DMS153 treated with DMSO at 0.1 percent for 48 hours (cell line): ENCODE results near the gene RPA1.
"Not testable (repeated sequence)": the region's sequence is repeated elsewhere in the genome, so short reads cannot be mapped to it uniquely, and the experiment has no call there.

ENCODE experiments used
- DNase-seq: peaks from one replicate; lab custom pipeline; 2025; ENCODE audit not compliant: unreplicated experiment; lab: John Stamatoyannopoulos, UW

The RPA1 gene

DNA sequence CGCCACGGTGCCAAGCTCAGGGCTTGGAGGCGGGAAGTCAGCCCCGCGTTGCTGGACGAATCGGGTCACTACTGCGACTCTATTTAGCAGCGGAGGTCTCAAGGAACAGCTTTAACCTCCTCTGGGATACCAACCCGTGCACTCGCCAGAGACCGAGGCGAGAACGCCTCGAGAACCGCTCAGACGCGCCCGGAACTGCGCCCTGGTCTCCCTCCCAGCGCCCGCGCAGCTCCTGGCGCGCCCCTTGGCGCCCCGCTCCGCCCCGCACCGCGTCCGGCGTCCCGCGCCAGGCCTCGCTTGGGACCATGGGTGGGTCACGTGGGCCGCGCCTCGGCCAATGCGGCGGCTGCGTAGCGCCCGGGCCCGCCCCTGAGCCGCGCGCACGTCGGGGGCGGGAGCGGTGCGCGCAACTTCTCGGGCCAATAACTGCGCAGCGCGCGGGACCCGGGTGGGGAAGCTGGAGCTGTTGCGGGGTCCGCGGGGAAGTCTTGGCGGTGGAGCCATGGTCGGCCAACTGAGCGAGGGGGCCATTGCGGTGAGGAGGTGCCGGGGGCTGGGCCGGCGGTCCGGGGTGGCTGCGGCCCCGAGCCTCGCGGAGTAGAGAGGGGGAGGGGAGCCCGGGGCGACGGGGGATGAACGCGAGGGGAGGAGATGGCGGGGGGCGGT, at the start of gene RPA1, which contains the start of gene SMYD4:
Gene RPA1 (plus strand): TSS at position 414 of the 666 bp plus-strand sequence. CDS start 89 bp downstream, at position 503.
Gene SMYD4 (minus strand): TSS at position 311 of the 666 bp plus-strand sequence. CDS start 1,908 bp downstream, outside the sequence.
- peak; percentile 3 for DNase-seq

DNA sequence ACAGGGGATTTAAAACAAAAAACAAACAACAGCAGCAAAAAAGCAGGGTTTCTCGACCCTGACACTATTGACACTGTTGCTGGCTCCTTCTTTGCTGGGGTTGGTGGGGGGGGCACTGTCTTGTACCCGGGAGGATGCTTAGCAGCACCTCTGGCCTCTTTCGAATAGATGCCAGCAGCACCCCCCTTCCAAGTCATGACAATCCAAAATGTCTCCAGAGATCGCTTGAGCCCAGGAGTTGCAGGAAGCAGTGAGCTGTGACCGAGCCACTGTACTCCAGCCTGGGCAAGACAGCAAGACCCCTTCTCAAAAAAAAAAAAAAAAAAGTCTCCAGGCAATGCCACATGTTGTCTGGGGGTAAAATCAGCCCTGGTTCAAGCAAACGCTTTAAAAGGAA, 47.6 kb upstream of the RPA1 start:
- no peak for DNase-seq

DNA sequence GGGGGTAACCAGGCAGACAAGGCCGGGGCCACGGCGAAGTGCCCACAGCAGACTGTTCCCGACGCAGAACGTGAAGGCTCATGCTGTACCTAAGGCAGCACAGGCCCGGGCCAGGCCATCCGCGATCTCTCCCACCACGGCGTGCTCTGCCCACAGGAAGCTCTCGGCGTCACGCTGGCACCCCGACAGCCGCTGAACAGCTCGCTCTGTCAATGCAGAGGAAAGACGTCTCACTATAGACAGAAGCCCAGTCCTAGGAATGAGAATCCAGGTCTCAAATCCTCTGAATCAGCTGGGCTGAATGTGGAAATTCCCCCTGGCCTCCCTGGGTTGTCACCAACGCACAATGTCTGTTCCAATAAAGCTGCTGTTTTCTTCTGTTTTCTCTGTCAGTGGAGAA, 46.5 kb upstream of the RPA1 start:
- DNase-seq = no peak

DNA sequence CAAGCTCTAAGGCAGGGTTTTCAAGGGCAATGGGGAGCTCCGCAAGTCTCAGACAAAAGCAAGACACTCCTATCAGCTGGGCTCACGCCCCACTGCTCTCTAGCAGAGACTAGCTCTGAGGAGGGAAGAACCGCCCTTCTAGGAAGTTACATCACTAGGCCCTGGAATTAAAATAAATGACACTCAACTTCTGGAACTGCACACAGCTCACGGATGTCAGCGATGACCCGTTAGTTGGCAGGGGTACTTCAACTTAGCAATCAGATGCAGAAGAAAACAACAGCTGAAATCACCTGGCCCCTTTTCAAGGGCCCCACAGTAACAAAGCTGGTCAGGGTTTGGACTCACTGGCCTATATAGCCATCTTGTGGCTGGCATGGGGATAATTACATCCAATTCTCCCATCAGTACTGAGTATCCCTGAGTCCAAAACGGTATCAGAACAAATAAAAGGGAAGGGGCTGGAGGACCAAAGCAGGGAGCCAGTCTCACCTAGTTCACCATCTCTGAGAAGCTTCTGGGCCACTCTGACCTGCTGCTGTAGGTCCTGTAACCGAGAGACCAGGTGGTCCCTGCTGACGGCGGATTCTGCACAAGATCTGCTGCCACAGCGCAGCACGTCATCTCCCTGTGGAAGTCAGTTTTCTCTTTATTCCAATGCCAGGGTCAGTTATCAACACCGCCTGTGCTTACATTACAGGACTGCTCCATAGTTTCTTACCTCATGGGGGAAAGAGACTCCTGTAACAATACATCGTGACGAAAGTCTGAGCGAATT, 45.8 kb upstream of the RPA1 start:
- no peak for DNase-seq

DNA sequence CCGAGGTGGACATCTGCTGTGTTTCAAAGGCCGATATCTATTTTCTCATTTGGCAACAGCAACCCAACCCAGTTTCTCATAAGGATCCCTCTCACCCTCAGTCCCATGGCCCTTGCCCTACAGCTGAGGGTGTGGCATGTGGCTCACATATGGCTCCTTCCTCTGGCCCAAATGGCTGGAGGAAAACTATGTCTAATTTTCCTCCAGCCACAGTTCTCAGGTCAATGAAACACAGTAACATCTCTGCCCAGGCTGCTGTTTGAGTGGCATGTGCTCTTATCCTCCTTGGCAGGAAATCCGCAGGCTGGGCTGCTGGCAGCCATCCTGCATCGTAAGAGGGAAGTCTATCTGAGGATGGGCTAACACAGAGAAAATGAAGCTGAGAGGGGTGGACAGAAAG, 43.9 kb upstream of the RPA1 start:
- DNase-seq = no peak

DNA sequence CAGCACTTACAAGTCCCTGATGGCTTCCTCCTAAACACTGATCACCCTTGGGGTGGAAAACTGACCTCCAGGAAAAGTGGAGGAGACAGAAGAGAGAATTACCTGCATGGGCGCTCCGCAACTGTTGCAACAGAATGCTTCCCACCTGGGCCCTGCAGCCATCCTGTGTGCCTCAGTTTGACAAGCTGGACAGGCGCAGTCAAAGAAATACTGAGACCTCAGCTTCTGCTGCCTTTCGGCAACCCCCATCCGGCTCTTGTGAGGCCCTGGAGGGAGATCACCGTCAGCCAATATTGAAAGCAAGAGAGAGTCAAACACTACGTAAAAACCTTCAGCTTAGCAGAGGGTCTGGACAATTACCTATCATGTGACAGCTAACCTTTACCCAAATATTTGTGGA, 43.1 kb upstream of the RPA1 start:
- no peak for DNase-seq

DNA sequence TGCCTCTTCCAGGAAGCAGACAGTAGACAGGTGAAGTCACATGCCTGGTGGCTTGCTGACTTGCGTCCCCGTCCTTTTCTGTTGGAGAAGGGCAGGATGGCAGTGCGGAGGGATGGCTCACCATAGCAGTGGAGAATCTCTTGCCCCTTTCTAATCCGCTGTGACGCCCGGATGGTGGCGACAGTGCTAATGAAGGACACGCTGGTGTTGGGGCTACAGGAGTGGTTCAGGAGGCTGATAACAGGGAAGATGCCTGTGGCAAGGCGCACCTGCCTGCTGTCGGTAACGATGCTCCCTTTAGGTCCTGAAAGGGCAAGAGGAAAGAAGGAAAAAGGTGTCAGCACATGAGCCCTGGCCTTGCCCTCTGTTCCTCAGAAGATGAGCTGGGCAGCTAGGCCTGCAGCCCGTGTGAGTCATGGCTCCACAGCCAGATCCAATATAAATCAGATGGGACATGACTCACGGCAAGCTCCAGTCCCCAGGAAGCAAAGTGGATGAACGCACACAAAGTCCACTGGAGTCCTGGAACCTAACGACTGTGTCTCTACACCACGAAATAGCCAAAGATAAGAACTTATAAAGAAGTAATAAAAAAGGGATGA, 42.4 kb upstream of the RPA1 start:
- no peak for DNase-seq

DNA sequence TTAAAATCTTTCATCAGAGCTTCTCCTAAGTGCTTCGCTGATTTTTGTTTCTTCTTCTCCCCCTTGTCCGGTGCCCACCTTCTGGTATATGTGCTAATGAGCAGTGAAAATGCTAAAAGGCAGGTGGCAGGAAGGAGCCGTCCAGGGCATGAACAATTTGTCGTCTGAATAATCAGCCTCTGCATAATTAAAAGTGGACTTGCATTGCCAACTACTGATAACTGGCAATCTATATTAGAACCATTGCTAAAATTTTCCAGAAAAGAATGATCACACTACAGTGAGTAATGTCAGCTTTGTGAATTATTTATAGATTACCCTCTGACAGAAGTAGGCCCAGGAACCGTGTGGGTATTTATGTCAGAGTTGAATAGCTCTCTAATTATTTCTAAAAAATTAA, 39.9 kb upstream of the RPA1 start:
- no peak for DNase-seq

DNA sequence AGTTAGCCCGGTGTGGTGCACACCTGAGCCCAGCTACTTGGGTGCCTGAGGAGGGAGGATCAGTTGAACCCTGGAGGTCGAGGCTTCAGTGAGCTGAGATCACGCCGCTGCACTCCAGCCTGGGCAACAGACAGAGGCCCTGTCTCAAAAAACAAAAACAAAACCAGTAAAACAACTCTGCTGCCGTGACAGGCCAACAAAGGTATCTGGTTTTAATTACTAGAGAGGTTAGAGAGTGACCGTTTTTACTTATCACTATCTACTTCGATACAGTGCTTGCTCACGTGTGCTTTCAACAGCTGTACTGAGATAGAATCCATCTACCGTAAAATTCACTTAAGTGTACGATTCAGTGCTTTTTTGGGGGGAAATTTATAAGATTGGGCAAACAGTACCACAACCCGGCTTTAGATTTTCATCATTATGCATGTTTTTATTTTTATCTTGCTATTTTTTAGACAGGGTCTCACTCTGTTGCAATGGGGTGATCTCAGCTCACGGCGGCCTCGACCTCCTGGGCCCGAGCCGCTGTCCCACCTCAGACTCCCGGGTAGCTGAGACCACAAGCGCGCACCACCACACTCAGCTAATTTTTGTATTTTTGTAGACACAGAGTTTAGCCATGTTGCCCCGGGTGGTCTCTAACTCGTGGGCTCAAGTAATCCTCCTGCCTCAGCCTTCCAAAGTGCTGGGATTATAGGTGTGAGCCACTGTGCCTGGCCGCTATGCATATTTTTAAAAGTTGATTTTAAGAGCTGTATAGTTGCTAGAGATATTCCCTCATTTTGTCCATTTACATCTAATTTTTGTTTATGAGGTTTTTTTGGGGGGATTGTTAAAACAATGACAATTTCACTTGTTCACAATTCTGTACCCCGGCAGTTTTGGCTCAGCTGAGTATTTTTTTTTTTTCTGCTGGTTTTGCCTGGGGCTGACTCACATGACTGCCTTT, 37.0 kb upstream of the RPA1 start:
- no peak for DNase-seq

DNA sequence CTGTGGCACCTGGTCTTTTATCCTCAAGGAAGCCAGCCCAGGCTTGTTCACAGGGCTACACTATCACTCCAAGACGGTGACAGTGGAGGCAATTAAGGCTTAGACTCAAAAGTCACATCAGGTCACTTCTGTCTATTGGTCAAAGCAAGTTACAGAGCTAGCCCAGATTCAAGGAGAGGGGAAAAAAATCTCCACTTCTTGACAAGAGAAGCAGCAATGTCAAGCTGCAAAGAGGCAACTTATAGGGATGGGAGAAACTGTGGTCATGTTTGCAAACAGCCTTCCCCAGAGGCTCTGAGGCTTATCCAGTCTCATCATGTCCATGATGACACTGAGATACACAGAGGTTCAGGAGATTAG, 36.4 kb upstream of the RPA1 start:
- no peak for DNase-seq

DNA sequence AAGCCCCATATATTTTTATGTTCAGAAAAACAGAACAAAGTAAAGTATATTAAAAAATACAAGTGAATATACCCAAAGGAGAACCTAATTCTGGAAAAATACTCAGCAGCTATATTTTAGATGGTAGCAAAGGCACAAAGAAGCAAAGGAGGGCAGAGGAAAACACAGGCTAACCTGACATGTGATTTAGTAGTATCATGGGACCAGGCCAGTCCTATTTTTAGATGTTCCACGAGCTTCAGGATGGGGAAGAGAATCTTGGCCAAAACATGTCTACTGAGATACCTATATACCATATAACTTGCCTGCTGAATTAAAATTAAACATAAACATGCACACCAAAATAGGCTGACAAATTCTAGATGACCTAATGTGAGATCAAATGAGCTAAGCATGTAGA, 33.0 kb upstream of the RPA1 start:
- DNase-seq = no peak

DNA sequence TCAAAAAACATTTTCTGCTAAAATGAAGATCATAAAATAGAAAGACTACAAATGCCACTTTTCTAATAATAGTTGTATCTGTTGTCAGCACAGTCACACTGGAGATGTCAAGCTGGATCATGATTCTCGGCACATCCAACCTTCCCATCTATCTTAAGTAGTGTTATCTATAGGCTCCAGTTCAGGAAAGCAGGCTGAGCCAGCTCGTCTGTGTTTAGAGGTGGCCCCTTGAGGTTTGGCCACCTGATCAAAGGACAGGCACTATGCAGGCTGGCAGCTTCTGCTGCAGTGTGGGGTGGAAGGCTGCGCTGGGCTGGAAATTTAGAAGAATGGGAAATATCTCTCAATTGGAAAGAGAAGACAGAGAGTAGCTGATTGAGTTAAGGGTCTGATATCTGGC, 32.5 kb upstream of the RPA1 start:
- DNase-seq = no peak

DNA sequence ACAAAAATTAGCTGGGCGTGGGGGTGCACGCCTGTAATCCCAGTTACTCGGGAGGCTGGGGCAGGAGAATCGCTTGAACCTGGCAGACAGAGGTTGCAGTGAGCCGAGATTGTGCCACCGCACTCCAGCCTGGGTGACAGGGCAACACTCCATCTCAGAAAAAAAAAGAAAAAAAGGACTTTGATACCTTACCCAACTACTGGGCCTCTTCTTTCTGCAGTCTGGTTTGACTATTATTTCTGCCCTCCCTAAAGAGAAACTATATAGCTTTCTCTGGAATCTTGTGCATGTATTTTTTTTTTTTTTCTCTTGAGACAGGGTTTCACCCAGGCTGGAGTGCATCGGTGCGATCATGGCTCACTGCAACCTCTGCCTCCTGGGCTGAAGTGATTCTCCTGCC, 32.0 kb upstream of the RPA1 start:
- DNase-seq = not testable (repeated sequence)

DNA sequence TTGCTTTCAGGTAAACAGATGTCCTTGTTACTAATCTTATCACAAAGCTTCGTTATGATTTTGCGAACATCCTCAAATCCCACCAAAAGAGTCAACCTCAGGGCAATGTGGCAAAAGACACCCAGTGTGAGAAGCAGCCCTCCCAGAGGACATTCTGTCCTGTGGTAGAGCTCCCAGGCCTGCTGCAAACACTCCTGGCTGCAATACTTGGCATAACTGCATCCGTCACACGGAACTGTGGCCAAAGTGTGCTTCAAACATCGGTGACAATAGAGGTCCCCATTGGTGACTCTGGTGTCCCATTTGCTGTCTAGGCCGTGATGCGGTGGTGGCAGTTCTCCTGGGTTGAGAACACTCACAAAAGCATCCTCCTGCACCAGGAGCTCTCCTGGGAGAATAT, 29.6 kb upstream of the RPA1 start:
- DNase-seq = no peak

DNA sequence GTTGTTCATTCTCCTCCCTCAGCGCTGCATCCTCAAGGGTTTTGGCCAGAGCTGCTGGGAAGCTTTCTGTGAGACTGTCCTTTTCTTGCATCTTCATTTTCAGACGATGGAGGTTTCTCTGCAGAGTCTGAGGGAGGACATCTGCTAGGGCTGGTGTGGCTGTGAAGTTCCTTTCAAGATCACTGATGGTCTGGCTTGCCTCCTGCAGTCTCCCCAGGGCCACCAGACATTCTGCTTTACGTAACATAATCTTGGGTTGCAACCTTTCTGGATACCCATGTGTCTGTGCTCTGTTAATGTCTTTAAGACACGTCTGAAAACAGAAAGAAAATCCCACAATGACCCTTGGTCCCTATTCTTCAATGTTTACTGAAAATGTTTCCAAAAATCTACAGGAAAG, 29.1 kb upstream of the RPA1 start:
- no peak for DNase-seq

DNA sequence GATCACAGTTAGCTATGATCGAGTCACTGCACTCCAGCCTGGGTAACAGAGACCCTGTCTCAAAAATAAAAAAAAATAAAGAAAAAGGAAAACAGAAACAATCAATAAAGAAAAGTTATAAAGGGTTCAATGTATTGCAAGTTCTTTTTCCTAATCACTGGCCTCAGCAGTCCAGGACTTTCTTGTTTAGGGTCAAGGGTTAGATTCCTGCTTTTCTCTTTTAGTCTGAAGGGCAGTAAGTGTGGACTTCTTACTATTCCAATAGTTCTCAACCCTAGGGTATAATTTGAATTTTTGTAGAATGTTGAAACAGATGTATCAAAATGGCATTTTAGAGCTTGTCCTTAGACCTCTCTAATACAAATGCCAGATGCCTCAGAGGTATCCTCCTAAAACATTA, 27.4 kb upstream of the RPA1 start:
- DNase-seq = no peak

DNA sequence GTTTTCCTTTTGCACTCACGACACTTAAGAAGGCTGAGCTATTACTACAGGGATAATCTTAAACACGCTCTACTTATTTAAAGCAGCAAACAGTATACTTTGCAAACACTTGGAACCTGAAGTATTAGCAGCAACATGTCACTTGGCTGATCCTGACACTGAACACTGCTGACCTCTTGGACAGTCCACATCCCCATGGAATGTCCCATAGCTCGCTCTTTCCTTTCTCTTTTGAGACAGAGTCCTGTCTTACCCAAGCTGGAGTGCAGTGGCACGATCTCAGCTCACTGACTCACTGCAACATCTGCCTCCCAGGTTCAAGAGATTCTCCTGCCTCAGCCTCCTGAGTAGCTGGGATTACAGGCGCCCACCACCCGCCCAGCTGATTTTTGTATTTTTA, 26.5 kb upstream of the RPA1 start:
- DNase-seq = no peak

DNA sequence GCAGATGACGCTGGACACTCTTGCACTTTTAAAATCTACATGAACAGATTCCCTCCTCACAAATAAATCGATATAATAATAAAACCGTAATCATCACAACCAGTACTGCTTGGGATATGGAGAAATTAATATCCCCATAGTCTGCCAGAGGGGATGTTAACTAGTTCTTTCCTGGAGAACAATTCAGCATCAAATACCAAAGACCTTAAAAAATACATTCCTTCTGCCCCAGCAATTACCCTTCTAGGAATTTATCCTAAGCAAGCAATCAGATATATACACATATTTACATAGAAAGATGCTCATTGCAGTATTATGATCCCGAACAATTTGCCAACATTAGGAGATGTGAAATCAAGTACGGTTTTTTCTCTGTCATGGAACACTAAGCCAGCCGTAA, 21.9 kb upstream of the RPA1 start:
- no peak for DNase-seq

DNA sequence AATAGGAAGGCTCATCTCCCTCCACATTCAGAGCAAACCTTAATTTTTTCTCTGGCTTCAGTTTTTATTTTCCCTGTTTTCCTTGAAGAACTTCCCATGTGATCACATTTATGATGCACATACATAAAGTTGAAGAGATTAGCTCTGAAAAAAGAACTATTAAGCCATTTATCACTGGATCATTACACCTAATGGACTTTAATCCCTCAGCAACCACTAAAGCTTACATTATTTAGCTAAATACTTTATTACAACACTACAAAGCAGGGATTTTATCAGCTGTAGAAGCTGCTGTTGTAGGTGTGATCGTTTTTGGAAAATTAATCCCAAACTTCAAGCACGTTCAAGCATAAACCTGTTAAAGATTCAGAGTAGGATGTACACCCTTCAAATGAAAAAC, 21.2 kb upstream of the RPA1 start:
- DNase-seq = no peak

DNA sequence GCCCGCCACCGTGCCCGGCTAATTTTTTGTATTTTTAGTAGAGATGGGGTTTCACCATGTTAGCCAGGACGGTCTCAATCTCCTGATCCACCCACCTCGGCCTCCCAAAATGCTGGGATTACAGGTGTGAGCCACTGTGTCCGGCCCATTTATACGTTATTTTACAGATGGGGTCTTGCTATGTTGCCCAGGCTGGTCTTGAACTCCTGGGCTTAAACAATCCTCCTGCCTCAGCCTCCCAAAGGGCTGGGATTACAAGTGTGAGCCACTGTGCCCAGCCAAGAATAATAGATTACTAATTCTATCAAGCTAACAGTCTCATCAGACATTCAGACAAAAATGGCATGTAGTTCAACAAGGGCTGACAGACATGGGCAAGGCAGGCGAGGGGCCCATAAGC, 20.0 kb upstream of the RPA1 start:
- DNase-seq = not testable (repeated sequence)

DNA sequence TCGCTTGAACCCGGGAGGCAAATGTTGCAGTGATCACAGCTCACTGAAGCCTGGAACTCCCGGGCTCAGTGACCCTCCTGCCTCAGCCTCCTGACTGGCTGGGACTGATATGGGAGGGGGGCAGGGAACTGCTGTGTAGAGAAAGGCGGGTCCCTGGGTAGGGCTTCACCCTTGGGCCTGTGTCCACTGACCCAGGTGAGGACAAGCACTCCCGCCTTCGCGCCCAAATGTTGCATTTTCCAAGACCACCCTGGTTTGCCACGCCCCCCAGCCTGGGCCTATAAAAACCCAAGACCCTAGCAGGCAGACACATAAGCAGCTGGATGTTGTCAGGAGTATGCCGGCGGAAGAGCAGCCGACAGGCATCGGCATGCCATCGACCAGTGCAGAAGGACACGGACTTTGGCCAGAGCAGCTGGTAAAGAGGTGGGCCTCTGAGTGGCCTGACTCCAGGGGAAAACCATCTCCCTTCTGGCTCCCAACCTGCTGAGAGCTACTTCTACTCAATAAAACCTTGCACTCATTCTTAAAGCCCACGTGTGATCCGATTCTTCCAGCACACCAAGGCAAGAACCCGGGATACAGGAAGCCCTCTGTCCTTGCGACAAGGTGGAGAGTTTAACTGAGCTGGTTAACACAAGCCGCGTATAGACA, 19.2 kb upstream of the RPA1 start:
- no peak for DNase-seq
